KMS-11 (cell line): Measurements from ENCODE around the gene YIPF6.
"Not testable (repeated sequence)": the region's sequence is repeated elsewhere in the genome, so short reads cannot be mapped to it uniquely, and the experiment has no call there.

ENCODE experiments used
- H2AFZ ChIP-seq: fragments of 200-600 bp; sonication (generic); 2 replicates; pipeline ENCODE4 v1.6.1; 2016; ENCODE audit warnings: antibody characterized with exemption, mixed run types, low read depth
- H3K27ac ChIP-seq: fragments of 200-600 bp; sonication (generic); 2 replicates; pipeline ENCODE4 v1.6.1; 2016; ENCODE audit warnings: mild to moderate bottlenecking, mixed run types
- H3K27me3 ChIP-seq: fragments of 200-600 bp; sonication (generic); 2 replicates; pipeline ENCODE4 v1.6.1; 2017; ENCODE audit warnings: mild to moderate bottlenecking, low read depth, mixed run types, moderate library complexity; ENCODE audit not compliant: insufficient read depth
- H3K36me3 ChIP-seq: fragments of 200-600 bp; sonication (generic); 2 replicates; pipeline ENCODE4 v1.6.1; 2017; ENCODE audit warnings: mild to moderate bottlenecking, mixed run types; ENCODE audit not compliant: insufficient read depth
- H3K4me1 ChIP-seq: fragments of 200-600 bp; sonication (generic); 2 replicates; pipeline ENCODE4 v1.6.1; 2016; ENCODE audit warnings: mild to moderate bottlenecking, low read depth, mixed run types; ENCODE audit not compliant: poor library complexity, severe bottlenecking
- H3K4me2 ChIP-seq: fragments of 200-600 bp; sonication (generic); 2 replicates; pipeline ENCODE4 v1.7.0; 2016; ENCODE audit warnings: mild to moderate bottlenecking, mixed run types
- H3K4me3 ChIP-seq: fragments of 200-600 bp; sonication (generic); IDR thresholded peaks from 2 replicates; pipeline ENCODE4 v1.6.1; 2017; ENCODE audit warnings: low read depth, low read length, mixed read lengths; ENCODE audit not compliant: insufficient read depth
- H3K79me2 ChIP-seq: fragments of 200-600 bp; sonication (generic); 2 replicates; pipeline ENCODE4 v1.6.1; 2016; ENCODE audit warnings: low read depth, mixed run types; ENCODE audit not compliant: insufficient read depth
- H3K9ac ChIP-seq: fragments of 200-600 bp; sonication (generic); 2 replicates; pipeline ENCODE4 v1.6.1; 2016; ENCODE audit warnings: mild to moderate bottlenecking, mixed run types
- H4K20me1 ChIP-seq: fragments of 200-600 bp; sonication (generic); 2 replicates; pipeline ENCODE4 v1.6.1; 2016; ENCODE audit warnings: mild to moderate bottlenecking, mixed run types; ENCODE audit not compliant: insufficient read depth
- TF ChIP-seq, protein P1 (sequence below): fragments of 200-600 bp; sonication (generic); conservative IDR thresholded peaks from 2 replicates; pipeline ENCODE4 v1.6.1; 2017; ENCODE audit warnings: low read depth, mild to moderate bottlenecking, antibody characterized with exemption, low read length, moderate library complexity, mixed read lengths

The YIPF6 gene

DNA sequence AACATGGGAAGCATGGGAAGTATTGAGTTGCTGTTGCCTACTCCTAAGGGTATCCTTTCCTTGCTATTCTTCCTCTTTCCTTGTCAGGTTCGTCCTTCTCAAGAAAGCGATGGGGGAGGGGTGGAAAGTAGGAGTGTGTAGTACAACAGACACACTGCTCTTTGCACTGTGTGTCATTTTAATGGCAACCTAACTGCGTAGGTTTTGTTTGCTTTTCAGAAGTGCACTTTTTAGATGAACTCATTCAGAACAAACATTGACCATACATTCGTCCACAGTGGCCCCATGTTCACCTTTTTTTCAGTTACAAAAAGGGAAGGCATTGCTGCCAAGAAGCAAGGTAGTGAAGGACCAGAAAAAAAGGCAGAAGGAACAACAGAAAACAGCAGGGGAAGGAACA, 10.2 kb upstream of the YIPF6 start:
- no peak overlapping the region for H3K9ac ChIP-seq
- H4K20me1 ChIP-seq = no peaks in the 10 kb centered on the region
- TF ChIP-seq, protein P1, sequence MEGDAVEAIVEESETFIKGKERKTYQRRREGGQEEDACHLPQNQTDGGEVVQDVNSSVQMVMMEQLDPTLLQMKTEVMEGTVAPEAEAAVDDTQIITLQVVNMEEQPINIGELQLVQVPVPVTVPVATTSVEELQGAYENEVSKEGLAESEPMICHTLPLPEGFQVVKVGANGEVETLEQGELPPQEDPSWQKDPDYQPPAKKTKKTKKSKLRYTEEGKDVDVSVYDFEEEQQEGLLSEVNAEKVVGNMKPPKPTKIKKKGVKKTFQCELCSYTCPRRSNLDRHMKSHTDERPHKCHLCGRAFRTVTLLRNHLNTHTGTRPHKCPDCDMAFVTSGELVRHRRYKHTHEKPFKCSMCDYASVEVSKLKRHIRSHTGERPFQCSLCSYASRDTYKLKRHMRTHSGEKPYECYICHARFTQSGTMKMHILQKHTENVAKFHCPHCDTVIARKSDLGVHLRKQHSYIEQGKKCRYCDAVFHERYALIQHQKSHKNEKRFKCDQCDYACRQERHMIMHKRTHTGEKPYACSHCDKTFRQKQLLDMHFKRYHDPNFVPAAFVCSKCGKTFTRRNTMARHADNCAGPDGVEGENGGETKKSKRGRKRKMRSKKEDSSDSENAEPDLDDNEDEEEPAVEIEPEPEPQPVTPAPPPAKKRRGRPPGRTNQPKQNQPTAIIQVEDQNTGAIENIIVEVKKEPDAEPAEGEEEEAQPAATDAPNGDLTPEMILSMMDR = no peak

DNA sequence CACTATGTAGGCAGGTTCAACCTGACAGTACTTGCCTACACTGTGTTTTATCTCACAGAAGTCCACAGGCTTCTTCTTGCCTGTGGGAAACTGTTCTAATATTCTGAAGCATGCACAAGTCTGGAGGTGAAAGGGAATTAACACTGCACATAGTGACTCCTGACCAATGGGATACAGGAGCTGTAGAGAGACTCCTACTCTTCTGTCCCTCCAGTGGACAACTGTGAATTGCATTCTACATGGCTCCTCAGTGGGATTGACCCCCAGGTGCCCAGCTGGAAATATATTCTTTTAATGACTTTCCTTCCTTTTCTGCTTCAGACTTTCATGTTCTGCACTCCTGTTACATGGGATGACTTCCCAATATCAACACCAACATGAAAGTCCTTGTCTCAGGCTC, 8.2 kb upstream of the YIPF6 start:
- Histone ChIP-seq H4K20me1 (no peaks in the 10 kb centered on the region), H3K9ac (no peak overlapping the region), H3K36me3 (no peaks in the 10 kb centered on the region), H3K4me2 (no peak overlapping the region), H2AFZ (no peak overlapping the region), H3K27ac (no peak overlapping the region), H3K79me2 (no peaks in the 10 kb centered on the region), H3K4me1 (no peaks in the 10 kb centered on the region), H3K4me3 (no peak overlapping the region), H3K27me3 (no peaks in the 10 kb centered on the region)
- TF ChIP-seq, protein P1 = no peak

More for the DNA sequence above, 10.2 kb upstream of the YIPF6 start:
- no peak overlapping the region for H3K4me3 ChIP-seq
- no peak overlapping the region for H2AFZ ChIP-seq
- no peaks in the 10 kb centered on the region for H3K27me3 ChIP-seq
- H3K4me1 ChIP-seq = no peaks in the 10 kb centered on the region
- H3K27ac ChIP-seq = no peak overlapping the region
- H3K4me2 ChIP-seq = no peak overlapping the region
- no peaks in the 10 kb centered on the region for H3K79me2 ChIP-seq
- H3K36me3 ChIP-seq = no peaks in the 10 kb centered on the region

DNA sequence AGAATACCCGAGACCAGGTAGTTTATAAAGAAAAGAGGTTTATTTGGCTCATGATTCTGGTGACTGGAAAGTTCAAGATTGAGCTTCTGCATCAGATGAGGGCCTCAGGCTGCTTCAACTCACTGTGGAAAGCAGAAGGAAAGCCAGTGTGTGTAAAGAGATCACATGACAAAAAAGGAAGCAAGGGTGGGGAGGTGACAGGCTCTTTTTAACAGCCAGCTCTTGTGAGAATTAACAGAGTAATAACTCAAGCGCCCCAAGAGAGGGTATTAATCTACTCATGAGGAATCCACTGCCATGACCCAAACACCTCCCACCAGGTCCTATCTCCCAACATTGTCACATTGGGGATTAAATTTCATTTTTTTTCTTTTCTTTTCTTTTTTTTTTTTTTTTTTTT, 6.3 kb upstream of the YIPF6 start:
- Histone ChIP-seq H3K79me2 (no peaks in the 10 kb centered on the region), H3K36me3 (no peaks in the 10 kb centered on the region), H3K4me3 (no peak overlapping the region), H3K9ac (no peak overlapping the region), H2AFZ (no peak overlapping the region), H4K20me1 (no peaks in the 10 kb centered on the region), H3K27me3 (no peaks in the 10 kb centered on the region), H3K4me1 (no peaks in the 10 kb centered on the region), H3K27ac (no peak overlapping the region), H3K4me2 (no peak overlapping the region)
- TF ChIP-seq, protein P1 = no peak

- H3K79me2 ChIP-seq, H3K27me3 ChIP-seq, H3K4me1 ChIP-seq, H3K4me2 ChIP-seq, H3K36me3 ChIP-seq, H3K9ac ChIP-seq, H3K27ac ChIP-seq, H2AFZ ChIP-seq, H4K20me1 ChIP-seq, H3K4me3 ChIP-seq: not testable (repeated sequence)
Observed at GRCh38 chrX:68493776-68494175, 5.1 kb upstream of the YIPF6 start.

DNA sequence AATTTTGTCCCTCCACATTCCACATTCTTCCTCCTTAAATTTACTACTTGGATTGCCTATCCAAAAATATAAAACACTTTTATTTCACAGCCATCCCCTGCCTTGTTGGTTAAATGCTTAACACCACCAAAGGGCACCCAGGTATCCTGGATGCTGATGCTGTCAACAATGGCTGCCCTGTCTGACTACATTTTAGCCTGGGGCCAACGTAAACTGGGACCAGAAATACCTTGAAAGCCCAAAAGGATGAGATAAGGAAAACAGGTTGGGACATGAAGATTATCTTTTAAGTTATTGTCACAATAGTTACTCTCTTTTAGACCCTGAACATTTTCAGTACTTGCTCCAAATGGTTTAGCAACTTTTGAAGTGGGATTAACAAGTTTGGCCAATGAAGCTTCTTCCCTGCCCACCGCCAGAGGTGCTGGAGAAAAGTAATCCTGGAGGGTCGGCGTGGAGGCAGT, 775 bp upstream of the YIPF6 start:
- H3K36me3 ChIP-seq = no peaks in the 10 kb centered on the region
- peaks cover 20% of the 10 kb centered on the region for H3K79me2 ChIP-seq
- peak overlapping the region; percentile 75 for H3K27ac ChIP-seq
- no peak overlapping the region for H3K4me3 ChIP-seq
- peaks cover 9% of the 10 kb centered on the region for H3K4me1 ChIP-seq
- H2AFZ ChIP-seq = peak overlapping the region; percentile 85
- peak overlapping the region; percentile 93 for H3K9ac ChIP-seq
- TF ChIP-seq, protein P1 = no peak
- H4K20me1 ChIP-seq = no peaks in the 10 kb centered on the region
- peak overlapping the region; percentile 51 for H3K4me2 ChIP-seq
- H3K27me3 ChIP-seq = no peaks in the 10 kb centered on the region
